Esophagus muscularis mucosa (tissue), 4 donors: ENCODE results near the gene POLR2C. TPM values are rescaled to one million over a fixed set of nuclear protein-coding genes. Genes with fewer than 3 reads are reported as not detected.

Experiments used
- DNase-seq: peaks from one replicate; pipeline ENCODE4 v3.0.0-alpha.2; 2017; ENCODE audit errors: extremely low spot score
- H3K27ac ChIP-seq, 4 donors: fragments of 200-600 bp; sonication (generic); replicated peaks in 1 of 4; 1 replicate in 3 of 4; 2 replicates in 1 of 4; pipeline ENCODE4 v1.5.1; 2016 to 2019; ENCODE audit warnings: mild to moderate bottlenecking in 1 of 4
- H3K27me3 ChIP-seq, 4 donors: fragments of 200-600 bp; sonication (generic); one replicate each; pipeline versions ENCODE4 v1.5.1 to v1.6.0; 2016 to 2019
- H3K36me3 ChIP-seq, 4 donors: fragments of 200-600 bp; sonication (generic); one replicate each; pipeline ENCODE4 v1.5.1; 2016 to 2019
- H3K4me1 ChIP-seq, 4 donors: fragments of 200-600 bp; sonication (generic); one replicate each; pipeline ENCODE4 v1.5.1; 2016 to 2019
- H3K4me3 ChIP-seq, 4 donors: fragments of 200-600 bp; sonication (generic); 1 replicate in 2 of 4; 2 replicates in 2 of 4; pipeline ENCODE4 v1.5.1; 2016 to 2019; ENCODE audit warnings: mild to moderate bottlenecking in 4 of 4, moderate library complexity in 1 of 4
- H3K9me3 ChIP-seq, 4 donors: fragments of 200-600 bp; sonication (generic); 1 replicate in 3 of 4; 2 replicates in 1 of 4; pipeline ENCODE4 v1.5.1; 2016 to 2019
- CTCF ChIP-seq, 3 experiments: fragments of 200-600 bp in 2 of 3; fragments of 450-650 bp in 1 of 3; sonication (generic) in 2 of 3; IDR thresholded peaks; one replicate each; pipeline ENCODE4 v1.5.1; 2017 to 2019; ENCODE audit warnings: antibody characterized with exemption in 3 of 3, mild to moderate bottlenecking in 2 of 3, moderate library complexity in 1 of 3
- EP300 ChIP-seq: sonication (generic); formaldehyde crosslinking; IDR thresholded peaks from one replicate; pipeline ENCODE4 v1.6.1; 2017; ENCODE audit warnings: antibody characterized with exemption
- POLR2A ChIP-seq: fragments of 450-650 bp; IDR thresholded peaks from one replicate; pipeline ENCODE4 v1.6.1; 2017; ENCODE audit warnings: antibody characterized with exemption, moderate library complexity, mild to moderate bottlenecking, low read depth
- POLR2AphosphoS5 ChIP-seq, 2 donors: sonication (generic); formaldehyde crosslinking; IDR thresholded peaks; one replicate each; pipeline ENCODE4 v1.6.1; 2017; ENCODE audit warnings: antibody characterized with exemption in 2 of 2
- WGBS: methylation state at CpG from one replicate; pipeline ENCODE4 v1.1.5; 2018; 5-methylcytosine and 5-hydroxymethylcytosine counted together
- intact Hi-C: fragments of 100-400 bp; cut with DNase I; formaldehyde crosslinking; loops from one replicate; pipeline ENCODE4 v1.15.1; 2023
- total RNA-seq, 4 donors: library from RNA; depleted of rRNA; stranded (reverse); fragments of >200 nt; gene quantifications; one replicate each; pipeline versions ENCODE4 v1.1.0 to v1.2.1, GENCODE V29; 2016

POLR2C gene
- total RNA-seq, 4 donors from 2014 or later = 95.5 to 154 (median 107) TPM

- no peak for TF ChIP-seq POLR2A
- TF ChIP-seq POLR2AphosphoS5 (IDR thresholded peaks at IDR 0.05) = no peak
- TF ChIP-seq EP300 = no peak
- TF ChIP-seq CTCF (IDR thresholded peaks at IDR 0.05) = no peak
- H3K4me3 ChIP-seq = no peak overlapping the region
- intact Hi-C loops = no loop called here
- no peak for DNase-seq
- peaks cover 22 to 55% (median 52%) of the 10 kb centered on the region in 4 donors for H3K4me1 ChIP-seq
- H3K27ac ChIP-seq = no peak overlapping the region
- H3K27me3 ChIP-seq = no peaks in the 10 kb centered on the region
- WGBS = 67% methylated on average over 9 of the region's 9 CpGs
- H3K9me3 ChIP-seq = no peaks in the 10 kb centered on the region
- H3K36me3 ChIP-seq = peaks cover 10 to 26% (median 23%) of the 10 kb centered on the region in 4 donors
These were observed 15.2 kb downstream of the POLR2C start for GRCh38 chr16:57477531-57478202.

GRCh38 chr16:57478396-57479204 lies 16.1 kb downstream of the POLR2C start:
- Histone ChIP-seq H3K4me1 (peaks cover 22 to 55% (median 52%) of the 10 kb centered on the region in 4 donors), H3K27ac (peak overlapping the region in 2 of 4 donors; percentile 48 to 50), H3K36me3 (peaks cover 4 to 17% (median 14%) of the 10 kb centered on the region in 4 donors), H3K4me3 (peak overlapping the region; percentile 45 to 60 (median 52)), H3K9me3 (no peaks in the 10 kb centered on the region), H3K27me3 (no peaks in the 10 kb centered on the region)
- intact Hi-C loops = no loop called here
- no peak for TF ChIP-seq POLR2AphosphoS5 (IDR thresholded peaks at IDR 0.05)
- no peak for TF ChIP-seq EP300
- TF ChIP-seq CTCF (IDR thresholded peaks at IDR 0.05) = no peak
- TF ChIP-seq POLR2A = no peak
- WGBS = 51% methylated on average over 11 of the region's 15 CpGs
- no peak for DNase-seq

- TF ChIP-seq POLR2A (no peak), CTCF (IDR thresholded peaks at IDR 0.05) (no peak), EP300 (no peak), POLR2AphosphoS5 (IDR thresholded peaks at IDR 0.05) (no peak)
These were observed 16.9 kb downstream of the POLR2C start for GRCh38 chr16:57479205-57479975.

GRCh38 chr16:57479976-57480753 lies 17.7 kb downstream of the POLR2C start:
- intact Hi-C loops = loop anchor here (5.0 kb wide), 1 partner anchor 37 kb away; no protein-coding TSS in a partner anchor
- Histone ChIP-seq H3K36me3 (peaks cover 0 to 1% (median under 1%) of the 10 kb centered on the region in 4 donors), H3K4me3 (peak overlapping the region; percentile 45 to 60 (median 52)), H3K4me1 (peaks cover 27 to 69% (median 60%) of the 10 kb centered on the region in 4 donors), H3K27ac (peak overlapping the region; percentile 9 to 55 (median 49)), H3K9me3 (no peaks in the 10 kb centered on the region), H3K27me3 (no peaks in the 10 kb centered on the region)
- TF ChIP-seq POLR2AphosphoS5 (IDR thresholded peaks at IDR 0.05) (no peak), CTCF (IDR thresholded peaks at IDR 0.05) (no peak), EP300 (no peak), POLR2A (no peak)
- WGBS = 36% methylated on average over 3 of the region's 15 CpGs
- no peak for DNase-seq

More at GRCh38 chr16:57479205-57479975, 16.9 kb downstream of the POLR2C start:
- H3K9me3 ChIP-seq = no peaks in the 10 kb centered on the region
- H3K36me3 ChIP-seq = peaks cover 0 to 9% (median 7%) of the 10 kb centered on the region in 4 donors
- no peaks in the 10 kb centered on the region for H3K27me3 ChIP-seq
- H3K4me1 ChIP-seq = peaks cover 22 to 62% (median 54%) of the 10 kb centered on the region in 4 donors
- intact Hi-C loops = no loop called here
- no peak for DNase-seq
- peak overlapping the region; percentile 9 to 55 (median 49) for H3K27ac ChIP-seq
- 38% methylated on average over 29 of the region's 36 CpGs for WGBS
- H3K4me3 ChIP-seq = peak overlapping the region; percentile 45 to 60 (median 52)
